Measurements from ENCODE around the gene TAS2R38.

TAS2R38 gene

DNA sequence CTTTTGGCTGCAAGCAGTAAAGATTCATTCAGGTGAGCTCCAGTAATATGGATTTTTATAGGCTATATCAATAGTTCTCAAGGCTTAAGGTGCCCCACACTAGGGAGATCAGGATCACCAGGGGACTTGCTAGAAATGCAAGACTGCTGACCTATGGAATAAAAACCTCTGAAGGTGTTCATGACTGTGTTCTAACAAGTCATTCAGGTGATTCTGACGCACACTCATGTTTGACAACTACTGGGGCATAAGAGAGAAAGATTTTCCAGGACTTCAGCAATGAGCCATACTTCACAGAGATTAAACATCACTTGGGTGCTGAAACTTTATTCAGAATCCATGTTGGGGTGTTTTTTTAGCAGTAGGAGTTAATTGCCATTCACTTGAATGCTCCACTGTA lies 4.8 kb upstream of the TAS2R38 start:
- TF ChIP-seq, protein P1, sequence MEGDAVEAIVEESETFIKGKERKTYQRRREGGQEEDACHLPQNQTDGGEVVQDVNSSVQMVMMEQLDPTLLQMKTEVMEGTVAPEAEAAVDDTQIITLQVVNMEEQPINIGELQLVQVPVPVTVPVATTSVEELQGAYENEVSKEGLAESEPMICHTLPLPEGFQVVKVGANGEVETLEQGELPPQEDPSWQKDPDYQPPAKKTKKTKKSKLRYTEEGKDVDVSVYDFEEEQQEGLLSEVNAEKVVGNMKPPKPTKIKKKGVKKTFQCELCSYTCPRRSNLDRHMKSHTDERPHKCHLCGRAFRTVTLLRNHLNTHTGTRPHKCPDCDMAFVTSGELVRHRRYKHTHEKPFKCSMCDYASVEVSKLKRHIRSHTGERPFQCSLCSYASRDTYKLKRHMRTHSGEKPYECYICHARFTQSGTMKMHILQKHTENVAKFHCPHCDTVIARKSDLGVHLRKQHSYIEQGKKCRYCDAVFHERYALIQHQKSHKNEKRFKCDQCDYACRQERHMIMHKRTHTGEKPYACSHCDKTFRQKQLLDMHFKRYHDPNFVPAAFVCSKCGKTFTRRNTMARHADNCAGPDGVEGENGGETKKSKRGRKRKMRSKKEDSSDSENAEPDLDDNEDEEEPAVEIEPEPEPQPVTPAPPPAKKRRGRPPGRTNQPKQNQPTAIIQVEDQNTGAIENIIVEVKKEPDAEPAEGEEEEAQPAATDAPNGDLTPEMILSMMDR (IDR thresholded peaks at IDR 0.05; ENCODE audit: control insufficient read depth, insufficient read depth, low read depth, low read length, missing control alignments), result no peak
- no peak overlapping the region for H3K4me3 ChIP-seq (ENCODE audit: control insufficient read depth, low read depth, low read length)
- DNase-seq (ENCODE audit: low read depth), result no peak

DNA sequence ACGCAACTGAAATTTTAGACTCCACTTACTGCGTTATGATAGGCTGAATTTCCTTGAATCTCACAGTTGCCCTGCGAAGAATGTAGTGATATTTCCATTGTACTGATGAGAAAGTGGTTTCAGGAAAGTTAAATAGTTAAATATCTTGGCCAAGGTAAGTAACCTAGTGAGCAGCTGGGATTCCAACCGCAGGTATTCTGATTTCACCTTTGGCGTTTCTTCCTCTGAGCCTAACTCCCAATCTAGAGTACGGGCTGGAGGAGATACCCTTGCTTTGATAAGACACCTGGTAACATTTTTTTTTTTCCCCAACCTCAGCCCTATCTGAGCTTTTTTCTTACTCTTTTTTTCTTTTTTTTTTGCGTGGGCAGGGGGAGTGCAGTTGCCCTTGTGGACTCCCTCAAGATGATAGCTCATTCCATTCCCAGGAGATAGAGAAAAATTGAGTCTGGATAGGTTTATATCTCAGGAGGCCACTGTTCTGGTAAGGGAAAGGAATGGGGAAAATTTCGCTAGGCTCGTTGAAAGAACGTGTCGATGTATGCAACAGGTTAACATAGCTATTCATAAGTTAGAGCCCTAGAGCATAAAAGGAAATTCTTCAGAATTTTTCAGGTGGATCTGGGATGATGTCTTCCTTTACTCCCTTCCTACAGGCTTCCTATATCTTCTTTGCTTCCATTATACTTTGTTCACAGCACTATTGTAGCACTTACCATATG lies 3.1 kb upstream of the TAS2R38 start:
- H3K4me3 ChIP-seq (ENCODE audit: control insufficient read depth, low read depth, low read length), result no peak overlapping the region
- TF ChIP-seq, protein P1 (IDR thresholded peaks at IDR 0.05; ENCODE audit: control insufficient read depth, insufficient read depth, low read depth, low read length, missing control alignments), result no peak
- DNase-seq (ENCODE audit: low read depth), result no peak

DNA sequence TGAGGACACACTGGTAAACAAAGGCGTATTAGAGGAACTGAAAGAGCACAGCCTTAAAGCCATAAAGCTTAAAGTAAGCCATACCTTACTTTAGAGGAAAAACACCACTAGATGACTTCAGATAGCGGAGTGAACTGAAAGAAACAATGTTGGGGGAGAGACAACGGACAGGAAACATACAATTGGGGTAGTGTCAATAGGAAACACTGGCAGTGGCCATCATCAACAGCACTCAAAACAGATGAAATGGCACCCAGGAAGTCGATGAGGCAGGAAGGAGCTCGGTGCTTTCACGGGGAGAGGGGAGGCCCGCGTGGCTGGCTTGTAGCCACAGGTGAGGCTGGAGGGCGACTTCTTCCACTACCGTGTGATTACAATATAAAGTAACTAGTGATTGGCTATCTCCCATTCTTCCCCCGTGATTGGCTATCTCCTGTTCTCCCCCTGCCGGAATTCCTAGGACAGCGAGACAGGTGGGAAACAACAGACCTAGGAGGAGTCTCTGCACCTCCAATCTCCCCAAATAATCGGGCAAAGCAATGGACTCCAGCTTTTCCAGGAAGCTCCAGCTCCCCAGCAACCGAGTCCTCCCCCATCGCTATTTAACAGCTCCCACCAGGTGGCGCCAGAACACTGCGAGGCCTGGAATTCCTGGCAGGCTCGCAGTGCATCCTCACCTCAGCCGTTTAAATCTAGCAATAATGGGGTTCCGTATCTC lies 2.4 kb upstream of the TAS2R38 start:
- TF ChIP-seq, protein P1 (IDR thresholded peaks at IDR 0.05; ENCODE audit: control insufficient read depth, insufficient read depth, low read depth, low read length, missing control alignments), result peak; percentile 62
- DNase-seq (ENCODE audit: low read depth), result no peak
- no peak overlapping the region for H3K4me3 ChIP-seq (ENCODE audit: control insufficient read depth, low read depth, low read length)

DNA sequence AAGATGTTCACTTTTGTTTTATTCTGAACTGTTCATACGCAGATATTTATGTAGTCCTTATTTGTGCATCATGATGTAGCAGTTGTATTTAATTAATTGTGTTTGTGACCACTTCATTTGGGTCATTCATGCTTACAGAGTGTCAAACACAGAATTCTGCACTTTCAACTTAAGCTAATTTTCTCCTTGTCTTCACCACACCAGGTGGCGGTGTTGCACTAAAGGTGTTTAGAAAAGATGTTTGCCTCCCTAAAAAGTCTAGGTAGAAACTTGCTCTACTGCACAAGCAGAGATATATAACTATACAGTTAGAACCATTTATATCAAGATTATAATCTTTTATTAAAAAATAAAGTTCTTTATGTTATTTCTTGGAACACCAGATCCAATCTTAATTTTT lies 1.3 kb upstream of the TAS2R38 start:
- TF ChIP-seq, protein P1 (IDR thresholded peaks at IDR 0.05; ENCODE audit: control insufficient read depth, insufficient read depth, low read depth, low read length, missing control alignments), result no peak
- no peak for DNase-seq (ENCODE audit: low read depth)

DNA sequence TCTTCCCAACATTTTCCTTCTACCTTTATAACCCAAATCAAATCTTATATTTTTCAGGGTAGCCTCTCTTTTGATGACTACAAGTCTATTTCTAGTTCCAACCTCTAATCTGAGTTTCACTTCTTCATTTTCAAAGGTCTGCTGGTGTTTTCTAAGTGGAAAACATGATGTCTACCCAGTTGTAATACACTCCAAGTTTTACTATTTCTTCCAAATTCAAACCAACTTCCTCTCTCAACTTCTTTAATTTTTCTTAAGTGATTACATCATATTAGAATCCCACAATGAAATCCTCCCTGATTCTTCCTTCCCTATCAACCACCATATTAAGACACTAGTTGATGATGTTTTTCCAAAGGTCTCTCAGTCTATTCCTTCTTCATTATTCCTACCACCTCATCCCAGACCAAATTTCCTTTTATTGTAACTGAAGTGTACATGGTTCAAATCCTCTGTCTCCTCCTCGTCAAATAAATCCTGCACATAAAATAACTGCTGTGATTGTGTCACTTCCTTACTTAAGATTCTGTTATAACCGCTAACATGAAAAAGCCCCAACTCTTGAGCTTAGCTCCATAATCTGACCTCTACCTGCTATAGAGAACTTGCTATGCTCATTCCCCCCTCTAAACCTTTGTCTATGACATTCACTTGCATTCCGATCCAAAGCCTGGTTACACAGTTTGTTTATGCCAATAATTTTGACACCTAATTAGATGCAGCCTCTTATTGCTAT lies 12.7 kb downstream of the TAS2R38 start:
- no peak overlapping the region for H3K4me3 ChIP-seq (ENCODE audit: control insufficient read depth, low read depth, low read length)
- TF ChIP-seq, protein P1 (IDR thresholded peaks at IDR 0.05; ENCODE audit: control insufficient read depth, insufficient read depth, low read depth, low read length, missing control alignments), result no peak
- DNase-seq (ENCODE audit: low read depth), result no peak

More for the DNA sequence above, 1.3 kb upstream of the TAS2R38 start:
- no peak overlapping the region for H3K4me3 ChIP-seq (ENCODE audit: control insufficient read depth, low read depth, low read length)

DNA sequence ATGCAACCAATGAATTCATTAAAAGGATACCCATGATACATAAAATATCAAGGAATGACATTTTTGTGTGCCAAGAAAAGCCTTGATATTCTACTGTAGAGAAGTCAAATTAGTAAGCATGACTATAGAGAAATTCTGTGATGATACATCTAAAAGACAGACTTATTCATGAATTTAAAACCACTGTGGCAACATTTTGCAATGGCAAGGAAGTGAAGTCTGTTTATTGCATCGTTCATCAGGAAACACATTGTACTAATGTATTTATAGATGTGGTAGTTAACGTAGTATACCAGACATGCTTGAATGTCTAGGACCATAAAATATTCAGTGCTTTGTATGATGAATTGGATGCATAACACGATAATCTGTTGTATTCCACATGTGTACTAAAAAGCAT lies 17.5 kb downstream of the TAS2R38 start:
- TF ChIP-seq, protein P1 (IDR thresholded peaks at IDR 0.05; ENCODE audit: control insufficient read depth, insufficient read depth, low read depth, low read length, missing control alignments), result no peak
- no peak for DNase-seq (ENCODE audit: low read depth)
- H3K4me3 ChIP-seq (ENCODE audit: control insufficient read depth, low read depth, low read length), result no peak overlapping the region
